ENCODE measurements around the gene SIRPB2.

Gene SIRPB2

GRCh38 chr20:1479831-1480595 lies 11.2 kb downstream of the SIRPB2 start:
- TF ChIP-seq CTCF (IDR thresholded peaks at IDR 0.05; ENCODE audit: insufficient read depth, low read depth, low read length, missing control alignments), result no peak
- DNase-seq (ENCODE audit: low read depth), result no peak
- H3K4me3 ChIP-seq (ENCODE audit: low read depth, low read length), result no peak overlapping the region

- H3K4me3 ChIP-seq (ENCODE audit: low read depth, low read length), result no peak overlapping the region
- DNase-seq (ENCODE audit: low read depth), result no peak
- TF ChIP-seq CTCF (IDR thresholded peaks at IDR 0.05; ENCODE audit: insufficient read depth, low read depth, low read length, missing control alignments), result no peak
These were observed 12.7 kb downstream of the SIRPB2 start for GRCh38 chr20:1478566-1478965.

GRCh38 chr20:1477896-1478490 lies 13.2 kb downstream of the SIRPB2 start:
- DNase-seq (ENCODE audit: low read depth), result no peak

GRCh38 chr20:1474817-1475603 lies 16.2 kb downstream of the SIRPB2 start:
- no peak overlapping the region for H3K4me3 ChIP-seq (ENCODE audit: low read depth, low read length)
- peak; percentile 16 for TF ChIP-seq CTCF (IDR thresholded peaks at IDR 0.05; ENCODE audit: insufficient read depth, low read depth, low read length, missing control alignments)
- no peak for DNase-seq (ENCODE audit: low read depth)

More at GRCh38 chr20:1477896-1478490, 13.2 kb downstream of the SIRPB2 start:
- no peak for TF ChIP-seq CTCF (IDR thresholded peaks at IDR 0.05; ENCODE audit: insufficient read depth, low read depth, low read length, missing control alignments)
- no peak overlapping the region for H3K4me3 ChIP-seq (ENCODE audit: low read depth, low read length)

- DNase-seq (ENCODE audit: low read depth), result no peak
- TF ChIP-seq CTCF (IDR thresholded peaks at IDR 0.05; ENCODE audit: insufficient read depth, low read depth, low read length, missing control alignments), result no peak
These were observed 16.9 kb downstream of the SIRPB2 start for GRCh38 chr20:1474325-1474724.

GRCh38 chr20:1473246-1474220 lies 17.7 kb downstream of the SIRPB2 start:
- DNase-seq (ENCODE audit: low read depth), result no peak
- TF ChIP-seq CTCF (IDR thresholded peaks at IDR 0.05; ENCODE audit: insufficient read depth, low read depth, low read length, missing control alignments), result no peak
- no peak overlapping the region for H3K4me3 ChIP-seq (ENCODE audit: low read depth, low read length)

More at GRCh38 chr20:1474325-1474724, 16.9 kb downstream of the SIRPB2 start:
- H3K4me3 ChIP-seq (ENCODE audit: low read depth, low read length), result no peak overlapping the region

Measured in GM12865 (cell line).